Endothelial cell of umbilical vein (primary cell): ENCODE measurements around the gene MAFF. TPM values are rescaled to one million over a fixed set of nuclear protein-coding genes. Genes with fewer than 3 reads are reported as not detected.
A peak's percentile ranks its signal among the peaks of the same experiment; 100 is the strongest.

Experiments used
- BruUV-seq: library from RNA; stranded (reverse); fragments of 400-500 nt; replicated peaks from 2 replicates; lab custom pipeline; 2021; lab: Mats Ljungman, UMichigan
- CTCF ChIA-PET: fragments of 300-600, 350-600 bp; sonication (Branson Sonifier 250); formaldehyde crosslinking; loops from one replicate; lab custom pipeline; 2021; ENCODE audit warnings: antibody characterized with exemption, inconsistent platforms; lab: Charles Lee
- POLR2A ChIA-PET: fragments of 300-600, 350-600 bp; sonication (Branson Sonifier 250); formaldehyde crosslinking; loops from one replicate; lab custom pipeline; 2021; ENCODE audit warnings: antibody characterized with exemption, inconsistent platforms; lab: Charles Lee
- DNase-seq: peaks from one replicate; pipeline ENCODE4 v3.0.0-alpha.2; 2011; ENCODE audit warnings: low read depth, low spot score
- FAIRE-seq: peaks from 2 replicates; lab custom pipeline; 2011; peaks lifted over from hg19 to GRCh38; lab: Jason Lieb, UNC
- H2AFZ ChIP-seq: 2 replicates; pipeline ENCODE4 v1.6.0; 2012; ENCODE audit warnings: low read depth, low read length, control low read depth, inconsistent platforms
- H3K27ac ChIP-seq: 2 replicates; pipeline ENCODE4 v1.5.1; 2011; ENCODE audit warnings: low read depth, mild to moderate bottlenecking, control low read depth, low read length, moderate library complexity; ENCODE audit not compliant: insufficient read depth
- H3K27me3 ChIP-seq, 2 experiments: 2 replicates each; pipeline versions ENCODE4 v1.6.0 to v1.6.1; 2011; ENCODE audit warnings: low read length in 2 of 2, mixed read lengths in 1 of 2; ENCODE audit not compliant: control insufficient read depth in 2 of 2, insufficient read depth in 2 of 2
- H3K36me3 ChIP-seq, 2 experiments: 2 replicates in 1 of 2; 3 replicates in 1 of 2; pipeline ENCODE4 v1.5.1; 2011; ENCODE audit warnings: low read length in 2 of 2, mild to moderate bottlenecking in 1 of 2, moderate library complexity in 1 of 2; ENCODE audit not compliant: control insufficient read depth in 2 of 2, insufficient read depth in 2 of 2; ENCODE audit errors: extremely low read depth in 1 of 2
- H3K4me1 ChIP-seq: 3 replicates; pipeline ENCODE4 v1.5.1; 2011; ENCODE audit warnings: mild to moderate bottlenecking, low read length; ENCODE audit not compliant: control insufficient read depth, insufficient read depth; ENCODE audit errors: extremely low read depth
- H3K4me2 ChIP-seq: 2 replicates; pipeline ENCODE4 v1.6.1; 2011; ENCODE audit warnings: low read length, control low read depth, mixed read lengths; ENCODE audit not compliant: insufficient read depth
- H3K4me3 ChIP-seq, 3 experiments: fragments of 200-600 bp in 1 of 3; sonication (generic), shearing (Covaris generic) in 1 of 3; replicated peaks in 1 of 3; 2 replicates each; pipeline ENCODE4 v1.5.1; 2011 to 2016; ENCODE audit warnings: control low read depth in 3 of 3, low read length in 3 of 3, mild to moderate bottlenecking in 2 of 3, inconsistent platforms in 1 of 3, low read depth in 1 of 3, moderate library complexity in 1 of 3; ENCODE audit not compliant: insufficient read depth in 1 of 3
- H3K79me2 ChIP-seq: 2 replicates; pipeline ENCODE4 v1.6.0; 2012; ENCODE audit warnings: low read length, inconsistent platforms; ENCODE audit not compliant: control insufficient read depth, insufficient read depth
- H3K9ac ChIP-seq: replicated peaks from 2 replicates; pipeline ENCODE3; 2011; ENCODE audit warnings: low read length, control low read depth; ENCODE audit not compliant: insufficient read depth; ENCODE audit errors: extremely low read depth
- H3K9me1 ChIP-seq: replicated peaks from 3 replicates; pipeline ENCODE4 v1.6.0; 2011; ENCODE audit warnings: mild to moderate bottlenecking, low read length; ENCODE audit not compliant: control insufficient read depth, insufficient read depth; ENCODE audit errors: extremely low read depth
- H3K9me3 ChIP-seq: replicated peaks from 2 replicates; pipeline ENCODE4 v1.5.1; 2012; ENCODE audit warnings: low read length, inconsistent platforms; ENCODE audit not compliant: control insufficient read depth, insufficient read depth
- H4K20me1 ChIP-seq: replicated peaks from 2 replicates; pipeline ENCODE3; 2011; ENCODE audit warnings: mild to moderate bottlenecking, low read length; ENCODE audit not compliant: control insufficient read depth, insufficient read depth; ENCODE audit errors: extremely low read depth
- CTCF ChIP-seq, 2 donors: IDR thresholded peaks; 1 replicate in 1 of 2; 2 replicates in 1 of 2; pipeline ENCODE4 v1.5.1; 2011; ENCODE audit warnings: low read length in 2 of 2, mild to moderate bottlenecking in 2 of 2, moderate library complexity in 2 of 2, control low read depth in 1 of 2, inconsistent platforms in 1 of 2, low read depth in 1 of 2; ENCODE audit not compliant: insufficient read depth in 1 of 2; ENCODE audit errors: extremely low read depth in 1 of 2
- EZH2 ChIP-seq: IDR thresholded peaks from 2 replicates; pipeline ENCODE4 v1.6.1; 2012; ENCODE audit warnings: borderline replicate concordance, low read depth, mild to moderate bottlenecking, moderate library complexity, low read length, inconsistent platforms; ENCODE audit not compliant: severe bottlenecking
- FOS ChIP-seq: IDR thresholded peaks from 2 replicates; pipeline ENCODE4 v1.6.1; 2011; ENCODE audit warnings: mild to moderate bottlenecking, low read length, moderate library complexity, borderline replicate concordance; ENCODE audit not compliant: insufficient read depth
- GATA2 ChIP-seq: IDR thresholded peaks from 2 replicates; pipeline ENCODE4 v1.7.0; 2011; ENCODE audit warnings: low read depth, mild to moderate bottlenecking, moderate library complexity, mixed read lengths, low read length; ENCODE audit not compliant: insufficient read length, insufficient read depth
- JUN ChIP-seq: IDR thresholded peaks from 2 replicates; pipeline ENCODE4 v1.6.1; 2011; ENCODE audit warnings: borderline replicate concordance, low read depth; ENCODE audit not compliant: insufficient read length, insufficient read depth
- MAX ChIP-seq: IDR thresholded peaks from 2 replicates; pipeline ENCODE4 v1.6.1; 2011; ENCODE audit not compliant: insufficient read depth, insufficient read length
- MYC ChIP-seq: IDR thresholded peaks from one replicate; pipeline ENCODE4 v1.6.1; 2011; ENCODE audit warnings: mild to moderate bottlenecking, low read depth, low read length
- POLR2A ChIP-seq: IDR thresholded peaks from 2 replicates; pipeline ENCODE4 v1.6.1; 2012; ENCODE audit warnings: low read depth, mild to moderate bottlenecking, control low read depth, low read length
- POLR2AphosphoS5 ChIP-seq: IDR thresholded peaks from 2 replicates; pipeline ENCODE4 v1.6.1; 2012; ENCODE audit warnings: low read depth, mild to moderate bottlenecking, control low read depth, low read length, moderate library complexity; ENCODE audit not compliant: insufficient read depth
- dilution Hi-C: fragments of 300-500 bp; cut with MboI; formaldehyde crosslinking; loops from one replicate; pipeline ENCODE4 v1.15.0; 2019; ENCODE audit warnings: low sequenced_read_pairs; ENCODE audit not compliant: extremely low pct_ligation_motif_present
- intact Hi-C: fragments of 100-400 bp; cut with micrococcal nuclease; formaldehyde crosslinking; loops from one replicate; pipeline ENCODE4 v1.10.0; 2022
- polyA plus RNA-seq, 4 experiments: library from polyadenylated mRNA; depleted of rRNA in 3 of 4; stranded (reverse) in 3 of 4; unstranded in 1 of 4; fragments of >200 nt; gene quantifications; 2 replicates each; pipeline versions ENCODE4 v1.2.1 to v1.2.3, GENCODE V29; 2011 to 2012; ENCODE audit warnings: missing spikeins in 1 of 4
- total RNA-seq: library from RNA; stranded (reverse); gene quantifications from 2 replicates; pipeline ENCODE4 v1.2.3, GENCODE V29; 2021

The MAFF gene
- total and polyA plus RNA-seq, 2 donors (not counting 3 experiments of a cell fraction or from before 2014, with no cell fraction given), result 29.0 to 61.2 TPM

GRCh38 chr22:38172832-38173640, 28.8 kb upstream of the MAFF start:
- TF ChIP-seq CTCF (IDR thresholded peaks at IDR 0.05; ENCODE audit: extremely low read depth in 1 of 2, insufficient read depth in 1 of 2, low read depth in 1 of 2, low read length in 2 of 2) (no peak), POLR2AphosphoS5 (peak; percentile 97), POLR2A (peak; percentile 68), FOS (peak; percentile 80), MAX (peak; percentile 92), GATA2 (peak; percentile 65), MYC (peak; percentile 96), JUN (peak; percentile 80), EZH2 (no peak)
- intact Hi-C loops, result loop anchor here (1.0 to 2.0 kb wide), 2 partner anchors 8 to 56 kb away; partner anchors contain the start of gene PLA2G6
- no peak overlapping the region for H3K4me3 ChIP-seq
- DNase-seq, result peak; percentile 98
- no peaks in the 10 kb centered on the region for H3K27me3 ChIP-seq
- peak overlapping the region; percentile 15 for H2AFZ ChIP-seq
- peaks cover 49% of the 10 kb centered on the region for H3K4me1 ChIP-seq
- H3K4me2 ChIP-seq, result no peak overlapping the region
- peak overlapping the region; percentile 99 for H3K27ac ChIP-seq
- TSS peak; percentile 2 for BruUV-seq
- no peaks in the 10 kb centered on the region for H3K9me3 ChIP-seq
- H3K36me3 ChIP-seq, result no peaks in the 10 kb centered on the region
- FAIRE-seq, result peak; percentile 99
- CTCF ChIA-PET, result interaction anchor here (1.2 to 2.3 kb wide), 5 partner anchors 29 to 75 kb away, joined by 3 to 14 read pairs (median 4); partner anchors contain the start of gene MAFF
- H3K79me2 ChIP-seq, result no peaks in the 10 kb centered on the region
- POLR2A ChIA-PET, result no interaction called here
- dilution Hi-C loops, result no loop called here
- H3K9me1 ChIP-seq, result no peaks in the 10 kb centered on the region
- H4K20me1 ChIP-seq, result no peaks in the 10 kb centered on the region
- H3K9ac ChIP-seq, result peak overlapping the region; percentile 91
